Gastrocnemius medialis (tissue), 4 donors: ENCODE measurements around the gene COPZ2.

Experiments used
- POLR2A ChIP-seq, 2 donors: fragments of 450-650 bp; IDR thresholded peaks; one replicate each; pipeline ENCODE4 v1.6.1; 2017; ENCODE audit warnings: antibody characterized with exemption in 2 of 2, mild to moderate bottlenecking in 2 of 2, moderate library complexity in 2 of 2
- TF ChIP-seq, protein P1 (sequence below), 5 experiments: fragments of 450-650 bp in 3 of 5; fragments of 200-600 bp in 2 of 5; sonication (generic) in 2 of 5; IDR thresholded peaks in 4 of 5; conservative IDR thresholded peaks in 1 of 5; 1 replicate in 4 of 5; 2 replicates in 1 of 5; pipeline ENCODE4 v1.5.1; 2016 to 2019; ENCODE audit warnings: antibody characterized with exemption in 5 of 5, mild to moderate bottlenecking in 3 of 5, moderate library complexity in 3 of 5

- TF ChIP-seq, protein P1, sequence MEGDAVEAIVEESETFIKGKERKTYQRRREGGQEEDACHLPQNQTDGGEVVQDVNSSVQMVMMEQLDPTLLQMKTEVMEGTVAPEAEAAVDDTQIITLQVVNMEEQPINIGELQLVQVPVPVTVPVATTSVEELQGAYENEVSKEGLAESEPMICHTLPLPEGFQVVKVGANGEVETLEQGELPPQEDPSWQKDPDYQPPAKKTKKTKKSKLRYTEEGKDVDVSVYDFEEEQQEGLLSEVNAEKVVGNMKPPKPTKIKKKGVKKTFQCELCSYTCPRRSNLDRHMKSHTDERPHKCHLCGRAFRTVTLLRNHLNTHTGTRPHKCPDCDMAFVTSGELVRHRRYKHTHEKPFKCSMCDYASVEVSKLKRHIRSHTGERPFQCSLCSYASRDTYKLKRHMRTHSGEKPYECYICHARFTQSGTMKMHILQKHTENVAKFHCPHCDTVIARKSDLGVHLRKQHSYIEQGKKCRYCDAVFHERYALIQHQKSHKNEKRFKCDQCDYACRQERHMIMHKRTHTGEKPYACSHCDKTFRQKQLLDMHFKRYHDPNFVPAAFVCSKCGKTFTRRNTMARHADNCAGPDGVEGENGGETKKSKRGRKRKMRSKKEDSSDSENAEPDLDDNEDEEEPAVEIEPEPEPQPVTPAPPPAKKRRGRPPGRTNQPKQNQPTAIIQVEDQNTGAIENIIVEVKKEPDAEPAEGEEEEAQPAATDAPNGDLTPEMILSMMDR (IDR thresholded peaks at IDR 0.05 in 4 of 5, conservative IDR thresholded peaks at IDR 0.05 in 1 of 5): no peak
- TF ChIP-seq POLR2A (IDR thresholded peaks at IDR 0.05): no peak
Observed at GRCh38 chr17:48047113-48047740, 9.6 kb upstream of the COPZ2 start.
